OCI-LY1 (cell line): ENCODE measurements around the gene BBX.

Experiments used
- H2AFZ ChIP-seq: fragments of 200-600 bp; sonication (generic), shearing (Covaris generic); 2 replicates; pipeline ENCODE4 v1.6.0; 2014; ENCODE audit warnings: antibody characterized with exemption, mild to moderate bottlenecking, low read length
- H3F3A ChIP-seq: fragments of 200-600 bp; sonication (generic), shearing (Covaris generic); 2 replicates; pipeline ENCODE4 v1.6.0; 2014; ENCODE audit warnings: mild to moderate bottlenecking, antibody characterized with exemption, low read length, moderate library complexity; ENCODE audit not compliant: insufficient read depth
- H3K27ac ChIP-seq: fragments of 200-600 bp; sonication (generic); 2 replicates; pipeline ENCODE4 v1.5.1; 2014; ENCODE audit warnings: low read length, mixed run types, mild to moderate bottlenecking, low read depth; ENCODE audit not compliant: poor library complexity, severe bottlenecking
- H3K27me3 ChIP-seq: fragments of 200-600 bp; sonication (generic); 2 replicates; pipeline ENCODE4 v1.6.0; 2014; ENCODE audit warnings: antibody characterized with exemption, mild to moderate bottlenecking, low read length, moderate library complexity; ENCODE audit not compliant: insufficient read depth
- H3K36me3 ChIP-seq: fragments of 200-600 bp; sonication (generic); 2 replicates; pipeline ENCODE4 v1.6.1; 2014; ENCODE audit warnings: mild to moderate bottlenecking, antibody characterized with exemption, low read length, moderate library complexity, mixed read lengths; ENCODE audit not compliant: insufficient read depth
- H3K4me1 ChIP-seq: fragments of 200-600 bp; sonication (generic); 2 replicates; pipeline ENCODE4 v1.5.1; 2014; ENCODE audit warnings: mild to moderate bottlenecking, low read length, moderate library complexity; ENCODE audit not compliant: insufficient read depth, severe bottlenecking
- H3K4me2 ChIP-seq: fragments of 200-600 bp; sonication (generic), shearing (Covaris generic); 2 replicates; pipeline ENCODE4 v1.6.1; 2014; ENCODE audit warnings: low read length
- H3K4me3 ChIP-seq: fragments of 200-600 bp; sonication (generic); 2 replicates; pipeline ENCODE4 v1.5.1; 2014; ENCODE audit warnings: low read length, low read depth, mild to moderate bottlenecking, mixed read lengths; ENCODE audit not compliant: poor library complexity, severe bottlenecking
- H3K79me2 ChIP-seq: fragments of 200-600 bp; shearing (Covaris generic); 2 replicates; pipeline ENCODE4 v1.6.1; 2016; ENCODE audit warnings: mixed run types, low read length, mixed read lengths; ENCODE audit not compliant: insufficient read depth
- H3K9ac ChIP-seq: fragments of 200-600 bp; sonication (generic), shearing (Covaris generic); 2 replicates; pipeline ENCODE4 v1.6.1; 2014; ENCODE audit warnings: mild to moderate bottlenecking, low read length, mixed read lengths
- H3K9me2 ChIP-seq: fragments of 200-600 bp; sonication (generic), shearing (Covaris generic); 2 replicates; pipeline ENCODE4 v1.6.1; 2014; ENCODE audit warnings: low read depth, mild to moderate bottlenecking, low read length, mixed read lengths
- H3K9me3 ChIP-seq: fragments of 200-600 bp; shearing (Covaris generic); 2 replicates; pipeline ENCODE4 v1.6.1; 2014; ENCODE audit warnings: low read length, mixed read lengths
- H4K20me1 ChIP-seq: fragments of 200-600 bp; sonication (generic), shearing (Covaris generic); 2 replicates; pipeline ENCODE4 v1.6.0; 2016; ENCODE audit warnings: mild to moderate bottlenecking, low read length; ENCODE audit not compliant: insufficient read depth
- CTCF ChIP-seq: fragments of 200-600 bp; sonication (generic), shearing (Covaris generic); IDR thresholded peaks from 2 replicates; pipeline ENCODE4 v1.5.1; 2017; ENCODE audit warnings: mild to moderate bottlenecking, antibody characterized with exemption, low read length, moderate library complexity, mixed read lengths
- EZH2 ChIP-seq: fragments of 200-600 bp; sonication (generic), shearing (Covaris generic); IDR thresholded peaks from 2 replicates; pipeline ENCODE4 v1.8.0; 2017; ENCODE audit warnings: borderline replicate concordance, mixed run types, mild to moderate bottlenecking, antibody characterized with exemption, low read length, moderate library complexity, mixed read lengths

The BBX gene

GRCh38 chr3:107782054-107782453 lies 259.3 kb downstream of the BBX start:
- no peak overlapping the region for H3K27ac ChIP-seq
- no peak overlapping the region for H3K4me2 ChIP-seq
- TF ChIP-seq CTCF (no peak), EZH2 (no peak)
- no peaks in the 10 kb centered on the region for H3K79me2 ChIP-seq
- H2AFZ ChIP-seq = no peak overlapping the region
- H3F3A ChIP-seq = no peaks in the 10 kb centered on the region
- H3K27me3 ChIP-seq = no peaks in the 10 kb centered on the region
- H3K4me1 ChIP-seq = no peaks in the 10 kb centered on the region
- H4K20me1 ChIP-seq = no peaks in the 10 kb centered on the region
- H3K4me3 ChIP-seq = no peak overlapping the region
- no peaks in the 10 kb centered on the region for H3K9me3 ChIP-seq
- no peak overlapping the region for H3K9ac ChIP-seq
- H3K36me3 ChIP-seq = peaks cover 71% of the 10 kb centered on the region
- H3K9me2 ChIP-seq = no peaks in the 10 kb centered on the region

GRCh38 chr3:107790612-107791011 lies 267.9 kb downstream of the BBX start:
- Histone ChIP-seq H3K9me2 (no peaks in the 10 kb centered on the region), H2AFZ (no peak overlapping the region), H3K9ac (no peak overlapping the region), H4K20me1 (no peaks in the 10 kb centered on the region), H3K4me1 (peaks cover 2% of the 10 kb centered on the region), H3K4me3 (no peak overlapping the region), H3K9me3 (no peaks in the 10 kb centered on the region), H3K27me3 (no peaks in the 10 kb centered on the region), H3K27ac (no peak overlapping the region), H3K36me3 (peaks cover 38% of the 10 kb centered on the region; the same call in 1 of the 2 replicates), H3F3A (no peaks in the 10 kb centered on the region), H3K79me2 (no peaks in the 10 kb centered on the region), H3K4me2 (no peak overlapping the region)
- TF ChIP-seq EZH2 = no peak

- no peaks in the 10 kb centered on the region for H3K27me3 ChIP-seq
- no peak overlapping the region for H3K4me3 ChIP-seq
- no peak overlapping the region for H2AFZ ChIP-seq
- H3K9me3 ChIP-seq = no peaks in the 10 kb centered on the region
- peaks cover 38% of the 10 kb centered on the region; the same call in 1 of the 2 replicates for H3K36me3 ChIP-seq
- H3K27ac ChIP-seq = no peak overlapping the region
- no peak overlapping the region for H3K9ac ChIP-seq
- no peaks in the 10 kb centered on the region for H3K9me2 ChIP-seq
- no peaks in the 10 kb centered on the region for H4K20me1 ChIP-seq
- H3F3A ChIP-seq = no peaks in the 10 kb centered on the region
- no peaks in the 10 kb centered on the region for H3K79me2 ChIP-seq
- TF ChIP-seq CTCF (no peak), EZH2 (no peak)
- peaks cover 6% of the 10 kb centered on the region for H3K4me1 ChIP-seq
- H3K4me2 ChIP-seq = no peak overlapping the region
These were observed 268.3 kb downstream of the BBX start for GRCh38 chr3:107791027-107791426.

DNA sequence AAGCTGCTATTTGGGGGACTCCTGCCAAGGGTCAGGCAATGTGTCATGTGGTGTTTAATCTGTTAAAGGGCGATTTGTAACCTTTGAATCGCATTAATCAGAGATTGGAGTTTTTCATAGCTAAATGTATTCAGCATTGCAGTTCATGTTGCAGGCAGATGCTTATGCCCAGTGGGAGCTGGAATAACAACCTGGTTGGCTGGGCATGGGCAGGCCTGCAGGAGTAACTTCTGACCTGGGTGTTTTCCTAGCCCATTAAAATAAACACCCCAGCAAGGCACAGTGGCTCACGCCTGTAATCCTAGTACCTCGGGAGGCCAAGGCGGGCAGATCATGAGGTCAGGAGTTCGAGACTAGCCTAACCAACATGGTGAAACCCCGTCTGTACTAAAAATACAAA lies 268.7 kb downstream of the BBX start:
- Histone ChIP-seq H3K9ac (no peak overlapping the region), H3K9me2 (no peaks in the 10 kb centered on the region), H3K27me3 (no peaks in the 10 kb centered on the region), H3K9me3 (no peaks in the 10 kb centered on the region), H4K20me1 (no peaks in the 10 kb centered on the region), H3K27ac (no peak overlapping the region), H3F3A (no peaks in the 10 kb centered on the region), H3K4me3 (no peak overlapping the region), H3K4me2 (no peak overlapping the region), H2AFZ (no peak overlapping the region), H3K79me2 (no peaks in the 10 kb centered on the region), H3K4me1 (peaks cover 11% of the 10 kb centered on the region), H3K36me3 (peaks cover 38% of the 10 kb centered on the region; the same call in 1 of the 2 replicates)
- TF ChIP-seq EZH2 (no peak), CTCF (no peak)
